A549 (cell line): ENCODE data around the gene HIVEP1. TPM values are rescaled to one million over a fixed set of nuclear protein-coding genes. Genes with fewer than 3 reads are reported as not detected.

Experiments
- ATAC-seq, 2 experiments: fragments of 200-7000 bp in 1 of 2; fragments of >200 bp in 1 of 2; cut with Nextera tagmentation in 1 of 2; cut with Tn5 transposase in 1 of 2; 3 replicates each; pipeline versions ENCODE4 v1.8.0 to v1.9.1; 2018 to 2020; ENCODE audit warnings: mild to moderate bottlenecking in 1 of 2, moderate library complexity in 1 of 2
- CTCF ChIA-PET: fragments of 300-600 bp; sonication (Branson Sonifier 250); formaldehyde crosslinking; extraction: SDS; loops from one replicate; lab custom pipeline; 2021; ENCODE audit warnings: antibody characterized with exemption, inconsistent platforms; lab: Yijun Ruan, JAX
- POLR2A ChIA-PET: fragments of 350-600 bp; formaldehyde crosslinking; extraction: SDS; loops from one replicate; lab custom pipeline; 2021; ENCODE audit warnings: antibody characterized with exemption, inconsistent platforms; lab: Yijun Ruan, JAX
- DNase-seq, 2 experiments: peaks; one replicate each; pipeline versions ENCODE4 v3.0.0 to v3.0.0-alpha.2; 2011 to 2016; ENCODE audit warnings: low read depth in 1 of 2, low spot score in 1 of 2
- FAIRE-seq: peaks from 2 replicates; lab custom pipeline; 2011; peaks lifted over from hg19 to GRCh38; lab: Jason Lieb, UNC
- H3K27ac ChIP-seq, 2 experiments: fragments of >200 bp; sonication (Bioruptor Twin); formaldehyde crosslinking; 3 replicates each; pipeline ENCODE4 v1.5.1; 2016 to 2017
- H3K4me1 ChIP-seq: fragments of >200 bp; sonication (Bioruptor Twin); formaldehyde crosslinking; 3 replicates; pipeline ENCODE4 v1.6.1; 2016
- H3K4me2 ChIP-seq: fragments of >200 bp; sonication (Bioruptor Twin); formaldehyde crosslinking; 3 replicates; pipeline ENCODE4 v1.6.1; 2016
- H3K4me3 ChIP-seq: fragments of >200 bp; sonication (Bioruptor Twin); formaldehyde crosslinking; 3 replicates; pipeline ENCODE4 v1.5.1; 2016
- H3K9me3 ChIP-seq: fragments of >200 bp; sonication (Bioruptor Twin); formaldehyde crosslinking; 3 replicates; pipeline ENCODE4 v1.6.1; 2016
- ATOH8 ChIP-seq: fragments of 250-450 bp; sonication (Bioruptor Pico); IDR thresholded peaks from 2 replicates; pipeline ENCODE4 v1.5.0; 2020; ENCODE audit warnings: low read depth, mild to moderate bottlenecking, moderate library complexity
- CBX2 ChIP-seq: fragments of 200-600 bp; sonication (generic); IDR thresholded peaks from 2 replicates; pipeline ENCODE4 v1.6.1; 2016; ENCODE audit warnings: low read depth, mild to moderate bottlenecking, borderline replicate concordance
- CBX8 ChIP-seq: fragments of 200-600 bp; sonication (generic); IDR thresholded peaks from 2 replicates; pipeline ENCODE4 v1.6.1; 2016
- CHD4 ChIP-seq: fragments of 200-600 bp; sonication (generic); IDR thresholded peaks from 2 replicates; pipeline ENCODE4 v1.6.1; 2016; ENCODE audit warnings: antibody characterized with exemption, mild to moderate bottlenecking, borderline replicate concordance
- EHMT2 ChIP-seq: fragments of 200-600 bp; sonication (generic); IDR thresholded peaks from 2 replicates; pipeline ENCODE4 v1.6.1; 2016; ENCODE audit warnings: antibody characterized with exemption, low read depth, mild to moderate bottlenecking, moderate library complexity
- FOSB ChIP-seq: fragments of 250-450 bp; sonication (Bioruptor Pico); IDR thresholded peaks from 2 replicates; pipeline ENCODE4 v1.5.0; 2020; ENCODE audit warnings: mild to moderate bottlenecking, moderate library complexity
- FOSL2 ChIP-seq, 2 experiments: fragments of 450-650 bp in 1 of 2; fragments of >200 bp in 1 of 2; sonication (Bioruptor Twin) in 1 of 2; formaldehyde crosslinking; IDR thresholded peaks; 2 replicates each; pipeline versions ENCODE4 v1.5.0 to v1.6.1; 2016 to 2020; ENCODE audit warnings: mild to moderate bottlenecking in 1 of 2, moderate library complexity in 1 of 2
- FOXS1 ChIP-seq: fragments of 250-450 bp; sonication (Bioruptor Pico); IDR thresholded peaks from 2 replicates; pipeline ENCODE4 v1.5.0; 2020; ENCODE audit warnings: mild to moderate bottlenecking, moderate library complexity
- HEYL ChIP-seq: fragments of 250-450 bp; sonication (Bioruptor Pico); IDR thresholded peaks from 2 replicates; pipeline ENCODE4 v1.8.0; 2021; ENCODE audit warnings: mild to moderate bottlenecking, moderate library complexity
- HOXB13 ChIP-seq: fragments of 250-450 bp; sonication (Bioruptor Pico); IDR thresholded peaks from 2 replicates; pipeline ENCODE4 v1.5.0; 2020; ENCODE audit warnings: low read depth, mild to moderate bottlenecking, moderate library complexity
- JUN ChIP-seq, 2 experiments: fragments of >200 bp; sonication (Bioruptor Twin); formaldehyde crosslinking; IDR thresholded peaks; 2 replicates in 1 of 2; 3 replicates in 1 of 2; pipeline ENCODE4 v1.6.1; 2016 to 2017
- JUNB ChIP-seq: fragments of >200 bp; sonication (Bioruptor Twin); formaldehyde crosslinking; IDR thresholded peaks from 2 replicates; pipeline ENCODE4 v1.6.1; 2016
- KDM5A ChIP-seq: fragments of 200-600 bp; sonication (generic); IDR thresholded peaks from 2 replicates; pipeline ENCODE4 v1.6.1; 2016; ENCODE audit warnings: antibody characterized with exemption, mild to moderate bottlenecking
- MAFK ChIP-seq: fragments of 450-650 bp; IDR thresholded peaks from 2 replicates; pipeline ENCODE4 v1.6.1; 2014; ENCODE audit not compliant: partially characterized antibody
- MAZ ChIP-seq: fragments of 150-350 bp; IDR thresholded peaks from 2 replicates; pipeline ENCODE4 v1.6.1; 2014; ENCODE audit warnings: antibody characterized with exemption, low read depth, low read length, borderline replicate concordance
- MYC ChIP-seq: IDR thresholded peaks from 2 replicates; pipeline ENCODE4 v1.6.1; 2012; ENCODE audit warnings: mild to moderate bottlenecking, inconsistent platforms, low read length, improper control_type of control experiment, borderline replicate concordance
- NR3C1 ChIP-seq: fragments of >200 bp; sonication (Bioruptor Twin); formaldehyde crosslinking; IDR thresholded peaks from 3 replicates; pipeline ENCODE4 v1.6.1; 2017
- PBX3 ChIP-seq: IDR thresholded peaks from 2 replicates; pipeline ENCODE4 v1.6.1; 2012
- PHF8 ChIP-seq: fragments of 200-600 bp; sonication (generic); IDR thresholded peaks from 2 replicates; pipeline ENCODE4 v1.6.1; 2016; ENCODE audit warnings: low read depth, mild to moderate bottlenecking, antibody characterized with exemption, moderate library complexity, borderline replicate concordance
- POLR2A ChIP-seq: IDR thresholded peaks from 2 replicates; pipeline ENCODE4 v1.6.1; 2012; ENCODE audit warnings: mild to moderate bottlenecking, low read length
- RAD21 ChIP-seq, 2 experiments: fragments of >200 bp in 1 of 2; sonication (Bioruptor Twin) in 1 of 2; formaldehyde crosslinking in 1 of 2; IDR thresholded peaks in 1 of 2; conservative IDR thresholded peaks in 1 of 2; 2 replicates in 1 of 2; 3 replicates in 1 of 2; pipeline ENCODE4 v1.6.1; 2012 to 2018; ENCODE audit warnings: inconsistent platforms in 1 of 2
- RCOR1 ChIP-seq: fragments of 150-350 bp; IDR thresholded peaks from 2 replicates; pipeline ENCODE4 v1.6.1; 2014; ENCODE audit warnings: antibody characterized with exemption, low read length, low read depth
- REST ChIP-seq: fragments of 200-600 bp; sonication (generic); IDR thresholded peaks from 2 replicates; pipeline ENCODE4 v1.6.1; 2016; ENCODE audit warnings: antibody characterized with exemption, mild to moderate bottlenecking, moderate library complexity
- RFX5 ChIP-seq: fragments of 450-650 bp; IDR thresholded peaks from 2 replicates; pipeline ENCODE4 v1.7.1; 2014; ENCODE audit warnings: antibody characterized with exemption, mild to moderate bottlenecking, moderate library complexity
- RNF2 ChIP-seq: fragments of 200-600 bp; sonication (generic); IDR thresholded peaks from 2 replicates; pipeline ENCODE4 v1.6.1; 2016; ENCODE audit warnings: low read depth, mild to moderate bottlenecking, antibody characterized with exemption, moderate library complexity, borderline replicate concordance
- SREBF2 ChIP-seq: fragments of 450-650 bp; IDR thresholded peaks from 2 replicates; pipeline ENCODE4 v1.6.1; 2014; ENCODE audit warnings: mild to moderate bottlenecking, moderate library complexity
- TFCP2L1 ChIP-seq: fragments of 250-450 bp; sonication (Bioruptor Pico); IDR thresholded peaks from 2 replicates; pipeline ENCODE4 v1.5.0; 2021; ENCODE audit warnings: mild to moderate bottlenecking
- TP53 ChIP-seq: fragments of 250-450 bp; sonication (Bioruptor Pico); IDR thresholded peaks from 2 replicates; pipeline ENCODE4 v1.5.0; 2021; ENCODE audit warnings: mild to moderate bottlenecking, moderate library complexity
- ZFP36 ChIP-seq: fragments of 450-650 bp; IDR thresholded peaks from 2 replicates; pipeline ENCODE4 v1.6.1; 2014; ENCODE audit warnings: borderline replicate concordance; ENCODE audit not compliant: partially characterized antibody
- ZNF302 ChIP-seq: fragments of 250-450 bp; sonication (Bioruptor Pico); IDR thresholded peaks from 2 replicates; pipeline ENCODE4 v1.9.0; 2021; ENCODE audit warnings: inconsistent platforms, mild to moderate bottlenecking, moderate library complexity
- WGBS: methylation state at CpG from one replicate; pipeline ENCODE4 v1.1.6; 2017; ENCODE audit errors: missing lambda C conversion rate; 5-methylcytosine and 5-hydroxymethylcytosine counted together
- polyA plus RNA-seq, 4 experiments: library from polyadenylated mRNA; depleted of rRNA in 3 of 4; stranded (reverse); fragments of >200 nt; fragmentation: RNase III in 1 of 4; extraction: RNeasy Plus Mini Kit Qiagen cat#74134 plus additional on column Dnase treatment in 1 of 4; gene quantifications; 2 replicates in 3 of 4; 3 replicates in 1 of 4; pipeline ENCODE4 v1.2.3, GENCODE V29; 2011 to 2017

Gene HIVEP1
- polyA plus RNA-seq, 2 of the 4 experiments (the other 2 are of a cell fraction), result 5.8 to 10.5 TPM

GRCh38 chr6:12001706-12002435 lies 10.2 kb upstream of the HIVEP1 start:
- 71% methylated on average over 6 of the region's 6 CpGs for WGBS
- no peaks in the 10 kb centered on the region for H3K9me3 ChIP-seq
- no peak overlapping the region for H3K27ac ChIP-seq
- ChIA-PET CTCF (interaction anchor here (1.0 kb wide), 1 partner anchor 14 kb away, joined by 3 read pairs; no protein-coding TSS in a partner anchor), POLR2A (no interaction called here)
- no peaks in the 10 kb centered on the region for H3K4me1 ChIP-seq
- H3K4me3 ChIP-seq, result no peak overlapping the region
- TF ChIP-seq HEYL (CRISPR knock-in tag) (no peak), FOSL2 (IDR thresholded peaks at IDR 0.05) (no peak), FOSL2 (CRISPR knock-in tag; IDR thresholded peaks at IDR 0.05) (no peak), TFCP2L1 (CRISPR knock-in tag) (no peak), CBX2 (no peak)
- ATAC-seq (no peak), FAIRE-seq (no peak), DNase-seq (no peak)
- no peak overlapping the region for H3K4me2 ChIP-seq

- FAIRE-seq, result no peak
- CTCF ChIA-PET, result interaction anchor here (0.9 to 1.5 kb wide), 3 partner anchors 10 to 352 kb away, joined by 3 to 5 read pairs (median 3); no protein-coding TSS in a partner anchor
Observed at GRCh38 chr6:12007473-12007872, 4.6 kb upstream of the HIVEP1 start.

GRCh38 chr6:12007887-12008286 lies 4.2 kb upstream of the HIVEP1 start:
- Histone ChIP-seq H3K9me3 (no peaks in the 10 kb centered on the region), H3K4me1 (peaks cover 13% of the 10 kb centered on the region), H3K27ac (peak overlapping the region; percentile 82 to 100), H3K4me2 (peak overlapping the region; percentile 89), H3K4me3 (peak overlapping the region; percentile 84)
- FAIRE-seq (no peak), DNase-seq (no peak), ATAC-seq (no peak)
- ChIA-PET POLR2A (interaction anchor here (1.5 kb wide), 1 partner anchor 87 kb away, joined by 4 read pairs; no protein-coding TSS in a partner anchor), CTCF (interaction anchor here (0.9 kb wide), 2 partner anchors 10 to 127 kb away, joined by 3 read pairs; no protein-coding TSS in a partner anchor)
- no peak for TF ChIP-seq NR3C1
- no peak for TF ChIP-seq MAZ
- no peak for TF ChIP-seq ATOH8 (CRISPR knock-in tag)
- TF ChIP-seq CBX2, result no peak
- no peak for TF ChIP-seq CBX8
- no peak for TF ChIP-seq HEYL (CRISPR knock-in tag)
- TF ChIP-seq REST, result no peak
- no peak for TF ChIP-seq ZFP36
- no peak for TF ChIP-seq JUNB
- TF ChIP-seq SREBF2, result no peak
- no peak for TF ChIP-seq RNF2
- no peak for TF ChIP-seq ZNF302
- no peak for TF ChIP-seq RFX5
- WGBS, result 67% methylated on average over 4 of the region's 4 CpGs

More at GRCh38 chr6:12007473-12007872, 4.6 kb upstream of the HIVEP1 start:
- TF ChIP-seq JUN (IDR thresholded peaks at IDR 0.05) (no peak), MAFK (no peak), CHD4 (no peak), FOXS1 (CRISPR knock-in tag) (no peak), ZFP36 (no peak), FOSB (CRISPR knock-in tag) (no peak), NR3C1 (no peak), POLR2A (no peak), EHMT2 (no peak), RCOR1 (no peak), PBX3 (no peak), RNF2 (no peak), MYC (no peak), PHF8 (no peak), TP53 (CRISPR knock-in tag) (no peak), RAD21 (conservative IDR thresholded peaks at IDR 0.05 in 1 of 2, IDR thresholded peaks at IDR 0.05 in 1 of 2) (no peak), KDM5A (no peak), HOXB13 (no peak), MAZ (no peak)
- no peak for DNase-seq
- H3K27ac ChIP-seq, result peak overlapping the region; percentile 82 to 100; a peak in 3 of 6 replicates
- H3K4me3 ChIP-seq, result no peak overlapping the region
- ATAC-seq, result no peak
- POLR2A ChIA-PET, result interaction anchor here (1.5 kb wide), 1 partner anchor 86 kb away, joined by 4 read pairs; no protein-coding TSS in a partner anchor
- no peaks in the 10 kb centered on the region for H3K9me3 ChIP-seq
- WGBS, result 98% methylated on average over 9 of the region's 9 CpGs
- H3K4me1 ChIP-seq, result peaks cover 13% of the 10 kb centered on the region
- H3K4me2 ChIP-seq, result peak overlapping the region; percentile 89
